H9 (cell line): Measurements from ENCODE around the gene IFT27. TPM values are rescaled to one million over a fixed set of nuclear protein-coding genes. Genes with fewer than 3 reads are reported as not detected.

Source experiments
- DNase-seq: peaks from one replicate; pipeline ENCODE4 v3.0.0-alpha.2; 2017
- H2AFZ ChIP-seq: one replicate; pipeline ENCODE4 v1.6.1; 2013; ENCODE audit warnings: mild to moderate bottlenecking, low read length, control low read depth, moderate library complexity
- H2AK5ac ChIP-seq: 2 replicates; pipeline ENCODE4 v1.6.1; 2013; ENCODE audit warnings: low read length, control low read depth, mixed read lengths; ENCODE audit not compliant: insufficient read length
- H2BK120ac ChIP-seq: one replicate; pipeline ENCODE4 v1.6.1; 2013; ENCODE audit warnings: low read depth, mild to moderate bottlenecking, low read length, control low read depth, inconsistent platforms; ENCODE audit not compliant: poor library complexity, severe bottlenecking
- H2BK12ac ChIP-seq: 2 replicates; pipeline ENCODE4 v1.6.1; 2013; ENCODE audit warnings: low read length, control low read depth, mixed read lengths, low read depth; ENCODE audit not compliant: insufficient read length
- H2BK15ac ChIP-seq: 2 replicates; pipeline ENCODE4 v1.6.1; 2013; ENCODE audit warnings: low read depth, low read length, control low read depth
- H2BK20ac ChIP-seq: one replicate; pipeline ENCODE4 v1.6.1; 2013; ENCODE audit warnings: low read depth, mild to moderate bottlenecking, low read length, control low read depth, inconsistent platforms; ENCODE audit not compliant: poor library complexity, severe bottlenecking
- H2BK5ac ChIP-seq: 2 replicates; pipeline ENCODE4 v1.6.1; 2013; ENCODE audit warnings: low read length, control low read depth, mixed read lengths; ENCODE audit not compliant: insufficient read length
- H3K14ac ChIP-seq: 2 replicates; pipeline ENCODE4 v1.6.1; 2013; ENCODE audit warnings: low read length, control low read depth; ENCODE audit not compliant: insufficient read depth
- H3K18ac ChIP-seq: 2 replicates; pipeline ENCODE4 v1.6.1; 2013; ENCODE audit warnings: low read depth, mild to moderate bottlenecking, mixed read lengths, low read length, control low read depth; ENCODE audit not compliant: insufficient read length
- H3K23ac ChIP-seq: 2 replicates; pipeline ENCODE4 v1.6.1; 2013; ENCODE audit warnings: low read length, control low read depth, mixed read lengths, low read depth; ENCODE audit not compliant: insufficient read length
- H3K23me2 ChIP-seq: 2 replicates; pipeline ENCODE4 v1.6.1; 2013; ENCODE audit warnings: low read depth, mild to moderate bottlenecking, mixed read lengths, low read length, control low read depth; ENCODE audit not compliant: insufficient read length, poor library complexity, severe bottlenecking
- H3K27ac ChIP-seq: 2 replicates; pipeline ENCODE4 v1.5.1; 2013; ENCODE audit warnings: low read length, control low read depth, mixed read lengths, low read depth; ENCODE audit not compliant: insufficient read length
- H3K27me3 ChIP-seq: 2 replicates; pipeline ENCODE4 v1.6.1; 2013; ENCODE audit warnings: low read length, control low read depth, inconsistent platforms; ENCODE audit not compliant: insufficient read depth
- H3K4ac ChIP-seq: 2 replicates; pipeline ENCODE4 v1.6.1; 2013; ENCODE audit warnings: low read depth, mild to moderate bottlenecking, control low read depth, inconsistent platforms, low read length, moderate library complexity
- H3K4me1 ChIP-seq: 2 replicates; pipeline ENCODE4 v1.6.1; 2013; ENCODE audit warnings: low read length, control low read depth, inconsistent platforms; ENCODE audit not compliant: insufficient read depth
- H3K4me2 ChIP-seq: 2 replicates; pipeline ENCODE4 v1.6.1; 2013; ENCODE audit warnings: low read length, control low read depth, mixed read lengths; ENCODE audit not compliant: insufficient read length, insufficient read depth
- H3K56ac ChIP-seq: 2 replicates; pipeline ENCODE4 v1.6.1; 2013; ENCODE audit warnings: low read depth, mild to moderate bottlenecking, mixed read lengths, low read length, control low read depth; ENCODE audit not compliant: insufficient read length
- H3K79me1 ChIP-seq: 2 replicates; pipeline ENCODE4 v1.6.1; 2013; ENCODE audit warnings: low read depth, mild to moderate bottlenecking, moderate library complexity, low read length, control low read depth, inconsistent platforms; ENCODE audit not compliant: insufficient read depth, poor library complexity, severe bottlenecking
- H3K79me2 ChIP-seq: 2 replicates; pipeline ENCODE4 v1.6.1; 2013; ENCODE audit warnings: low read length, control low read depth, inconsistent platforms; ENCODE audit not compliant: insufficient read depth
- H3K9ac ChIP-seq: 2 replicates; pipeline ENCODE4 v1.6.1; 2013; ENCODE audit warnings: low read length, control low read depth, mixed read lengths; ENCODE audit not compliant: insufficient read length; ENCODE audit errors: extremely low read depth
- H3K9me3 ChIP-seq: one replicate; pipeline ENCODE4 v1.6.1; 2013; ENCODE audit warnings: low read depth, low read length, inconsistent platforms; ENCODE audit not compliant: control insufficient read depth
- H3T11ph ChIP-seq: one replicate; pipeline ENCODE4 v1.6.1; 2013; ENCODE audit warnings: mild to moderate bottlenecking, low read length, control low read depth, inconsistent platforms
- H4K20me1 ChIP-seq: one replicate; pipeline ENCODE4 v1.6.1; 2013; ENCODE audit not compliant: control insufficient read depth, insufficient read length, insufficient read depth
- H4K5ac ChIP-seq: 2 replicates; pipeline ENCODE4 v1.6.1; 2013; ENCODE audit warnings: low read depth, mild to moderate bottlenecking, mixed read lengths, low read length, control low read depth; ENCODE audit not compliant: insufficient read length
- H4K8ac ChIP-seq: replicated peaks from 2 replicates; pipeline ENCODE4 v1.6.1; 2013; ENCODE audit warnings: low read length, control low read depth, mixed read lengths, low read depth; ENCODE audit not compliant: insufficient read length
- H4K91ac ChIP-seq: 2 replicates; pipeline ENCODE4 v1.6.1; 2013; ENCODE audit warnings: low read depth, mild to moderate bottlenecking, moderate library complexity, mixed read lengths, low read length, control low read depth; ENCODE audit not compliant: insufficient read length
- H3K27ac Mint-ChIP-seq, 3 experiments: 2 replicates in 2 of 3; 3 replicates in 1 of 3; pipeline ENCODE4 v1.8.0; 2020 to 2021; ENCODE audit warnings: mixed read lengths in 3 of 3, mild to moderate bottlenecking in 1 of 3, moderate library complexity in 1 of 3
- H3K27me3 Mint-ChIP-seq: 2 replicates; pipeline ENCODE4 v1.8.0; 2021; ENCODE audit warnings: low read depth, mild to moderate bottlenecking, moderate library complexity, mixed read lengths
- H3K36me3 Mint-ChIP-seq, 3 experiments: 2 replicates in 2 of 3; 3 replicates in 1 of 3; pipeline ENCODE4 v1.8.0; 2020 to 2021; ENCODE audit warnings: low read depth in 3 of 3, mixed read lengths in 3 of 3; ENCODE audit not compliant: insufficient read depth in 1 of 3
- H3K4me1 Mint-ChIP-seq, 2 experiments: 2 replicates each; pipeline ENCODE4 v1.8.0; 2020; ENCODE audit warnings: mixed read lengths in 2 of 2
- H3K4me3 Mint-ChIP-seq, 2 experiments: 2 replicates in 1 of 2; 3 replicates in 1 of 2; pipeline ENCODE4 v1.8.0; 2020 to 2021; ENCODE audit warnings: mild to moderate bottlenecking in 2 of 2, mixed read lengths in 2 of 2, moderate library complexity in 1 of 2
- H3K9me3 Mint-ChIP-seq, 2 experiments: 2 replicates in 1 of 2; 3 replicates in 1 of 2; pipeline ENCODE4 v1.8.0; 2020; ENCODE audit warnings: mild to moderate bottlenecking in 2 of 2, mixed read lengths in 2 of 2, moderate library complexity in 1 of 2
- CTCF ChIP-seq: fragments of 200-600 bp; sonication (generic); conservative IDR thresholded peaks from 3 replicates; pipeline ENCODE4 v1.8.0; 2021; ENCODE audit warnings: antibody characterized with exemption, mild to moderate bottlenecking
- WGBS: extraction: QIAGEN DNeasy Blood & Tissue Kit; methylation state at CpG from one replicate; pipeline ENCODE4 v1.1.7; 2013; ENCODE audit warnings: missing lambda C conversion rate, low lambda C conversion rate, mixed read lengths; ENCODE audit not compliant: insufficient read length; ENCODE audit errors: extremely low coverage; 5-methylcytosine and 5-hydroxymethylcytosine counted together
- total RNA-seq: library from RNA; stranded (reverse); gene quantifications from 2 replicates; pipeline ENCODE4 v1.2.1, GENCODE V29; 2021

Gene IFT27
- total RNA-seq, 1 experiment from 2014 or later: 43.4 TPM

- no peak for TF ChIP-seq CTCF
- no peak overlapping the region for H3K4me2 ChIP-seq
- H3K56ac ChIP-seq: no peak overlapping the region
- H4K5ac ChIP-seq: no peak overlapping the region
- no peaks in the 10 kb centered on the region for H3K79me2 ChIP-seq
- no peaks in the 10 kb centered on the region for H3K23me2 ChIP-seq
- H4K91ac ChIP-seq: no peak overlapping the region
- H2BK12ac ChIP-seq: no peak overlapping the region
- no peak overlapping the region for H4K8ac ChIP-seq
- H2AK5ac ChIP-seq: no peak overlapping the region
- H3K79me1 ChIP-seq: no peaks in the 10 kb centered on the region
- no peak overlapping the region for H2BK15ac ChIP-seq
- Mint-ChIP-seq H3K4me1 (peaks cover 7 to 9% of the 10 kb centered on the region in 2 experiments), H3K9me3 (no peaks in the 10 kb centered on the region; a peak in 1 of 5 replicates), H3K27ac (peak overlapping the region in 1 of 3 experiments; percentile 11; a peak in 1 of 7 replicates), H3K4me3 (no peak overlapping the region), H3K36me3 (no peaks in the 10 kb centered on the region; a peak in 1 of 7 replicates), H3K27me3 (peaks cover 37% of the 10 kb centered on the region)
- H2BK5ac ChIP-seq: no peak overlapping the region
- H3K27ac ChIP-seq: no peak overlapping the region
- no peak overlapping the region for H3K4ac ChIP-seq
- no peaks in the 10 kb centered on the region for H3K4me1 ChIP-seq
- no peak overlapping the region for H3K18ac ChIP-seq
- H3K23ac ChIP-seq: no peak overlapping the region
- no peaks in the 10 kb centered on the region; the same call in 1 of the 2 replicates for H3K27me3 ChIP-seq
- no peak overlapping the region for H3K9ac ChIP-seq
- WGBS: no CpG with 5 or more reads among the region's 24 CpGs
- no peak overlapping the region for H2BK20ac ChIP-seq
- H4K20me1 ChIP-seq: peaks cover 3% of the 10 kb centered on the region
- H3T11ph ChIP-seq: no peak overlapping the region
- no peak overlapping the region for H2AFZ ChIP-seq
- H2BK120ac ChIP-seq: no peak overlapping the region
- H3K9me3 ChIP-seq: no peaks in the 10 kb centered on the region
- H3K14ac ChIP-seq: no peak overlapping the region
- no peak for DNase-seq
Measured at GRCh38 chr22:36725366-36726006, 50.4 kb downstream of the IFT27 start.
